NCI-H128 (cell line): ENCODE measurements around the gene TMEM14C.

Experiments
- DNase-seq: peaks from one replicate; lab custom pipeline; 2025; ENCODE audit not compliant: unreplicated experiment; lab: John Stamatoyannopoulos, UW

The TMEM14C gene

GRCh38 chr6:10759884-10760329 is 37.0 kb downstream of the TMEM14C start:
- DNase-seq = no peak

GRCh38 chr6:10763006-10763405 is 40.1 kb downstream of the TMEM14C start:
- DNase-seq = no peak

GRCh38 chr6:10769419-10769818 is 46.5 kb downstream of the TMEM14C start:
- no peak for DNase-seq

GRCh38 chr6:10771371-10771894 is 48.6 kb downstream of the TMEM14C start:
- DNase-seq = no peak

- DNase-seq = no peak
These were observed 55.4 kb downstream of the TMEM14C start for GRCh38 chr6:10778230-10778629.

- no peak for DNase-seq
These were observed 56.2 kb downstream of the TMEM14C start for GRCh38 chr6:10779076-10779475.
